Mammary epithelial cell (primary cell): Measurements from ENCODE around the gene PLD3.

Experiments used
- CTCF ChIP-seq, 2 donors: IDR thresholded peaks in 1 of 2; conservative IDR thresholded peaks in 1 of 2; 2 replicates each; pipeline ENCODE4 v1.5.1; 2011 to 2012; ENCODE audit warnings: inconsistent platforms in 2 of 2, low read length in 2 of 2, mild to moderate bottlenecking in 2 of 2, control low read depth in 1 of 2, low read depth in 1 of 2; ENCODE audit not compliant: insufficient read depth in 1 of 2; ENCODE audit errors: extremely low read depth in 1 of 2
- EZH2 ChIP-seq: IDR thresholded peaks from 2 replicates; pipeline ENCODE4 v1.6.1; 2012; ENCODE audit warnings: low read length, inconsistent platforms, borderline replicate concordance

GRCh38 chr19:40411958-40412499, 63.5 kb downstream of the PLD3 start:
- TF ChIP-seq CTCF (conservative IDR thresholded peaks at IDR 0.05 in 1 of 2, IDR thresholded peaks at IDR 0.05 in 1 of 2; ENCODE audit: extremely low read depth in 1 of 2, insufficient read depth in 1 of 2, low read depth in 1 of 2, low read length in 2 of 2) = no peak
- no peak for TF ChIP-seq EZH2
